IMR-90 (cell line): ENCODE data around the gene SPPL3. TPM values are rescaled to one million over a fixed set of nuclear protein-coding genes. Genes with fewer than 3 reads are reported as not detected.

ENCODE experiments used
- ATAC-seq: fragments of 200-7000 bp; cut with Tn5 transposase; 2 replicates; pipeline ENCODE4 v1.9.1; 2020; ENCODE audit warnings: low read depth, mild to moderate bottlenecking, moderate library complexity
- BruUV-seq: library from RNA; stranded (reverse); fragments of 400-500 nt; replicated peaks from 2 replicates; lab custom pipeline; 2021; lab: Mats Ljungman, UMichigan
- CTCF ChIA-PET: fragments of 300-600 bp; formaldehyde crosslinking; extraction: SDS; loops from one replicate; lab custom pipeline; 2021; ENCODE audit warnings: antibody characterized with exemption; lab: Yijun Ruan, JAX
- POLR2A ChIA-PET: fragments of 300-600 bp; sonication (Branson Sonifier 250); formaldehyde crosslinking; loops from one replicate; lab custom pipeline; 2022; ENCODE audit warnings: antibody characterized with exemption; ENCODE audit not compliant: unreplicated experiment; lab: Charles Lee
- DNase-seq: peaks from one replicate; pipeline ENCODE4 v3.0.0; 2013
- H2AFZ ChIP-seq: replicated peaks from 2 replicates; pipeline ENCODE3; 2013; ENCODE audit warnings: low read length, mild to moderate bottlenecking; ENCODE audit not compliant: poor library complexity
- H2AK5ac ChIP-seq: 2 replicates; pipeline ENCODE4 v1.6.1; 2013; ENCODE audit warnings: low read depth, low read length, inconsistent platforms
- H2AK9ac ChIP-seq: replicated peaks from 2 replicates; pipeline ENCODE3; 2013; ENCODE audit warnings: mild to moderate bottlenecking, low read depth, low read length, moderate library complexity; ENCODE audit not compliant: poor library complexity
- H2BK120ac ChIP-seq: 2 replicates; pipeline ENCODE4 v1.6.1; 2013; ENCODE audit warnings: low read depth, low read length, inconsistent platforms
- H2BK15ac ChIP-seq: 3 replicates; pipeline ENCODE4 v1.6.1; 2013; ENCODE audit warnings: low read depth, low read length, inconsistent platforms
- H2BK20ac ChIP-seq: 2 replicates; pipeline ENCODE4 v1.6.1; 2013; ENCODE audit warnings: low read depth, mild to moderate bottlenecking, inconsistent platforms, low read length, moderate library complexity
- H2BK5ac ChIP-seq: 2 replicates; pipeline ENCODE4 v1.6.1; 2013; ENCODE audit warnings: mild to moderate bottlenecking, low read depth, low read length, inconsistent platforms; ENCODE audit not compliant: poor library complexity, severe bottlenecking
- H3K14ac ChIP-seq: replicated peaks from 2 replicates; pipeline ENCODE4 v1.6.1; 2013; ENCODE audit warnings: low read depth, low read length, inconsistent platforms
- H3K18ac ChIP-seq: 2 replicates; pipeline ENCODE4 v1.6.1; 2013; ENCODE audit warnings: low read depth, low read length, control low read depth
- H3K23ac ChIP-seq: 2 replicates; pipeline ENCODE4 v1.6.1; 2013; ENCODE audit warnings: low read depth, low read length, inconsistent platforms
- H3K27ac ChIP-seq: 2 replicates; pipeline ENCODE4 v1.5.1; 2013; ENCODE audit warnings: mild to moderate bottlenecking, control low read depth, low read length; ENCODE audit not compliant: insufficient read depth
- H3K27me3 ChIP-seq: 2 replicates; pipeline ENCODE4 v1.6.1; 2013; ENCODE audit warnings: low read length; ENCODE audit not compliant: control insufficient read depth, insufficient read depth
- H3K36me3 ChIP-seq: 2 replicates; pipeline ENCODE4 v1.6.1; 2013; ENCODE audit warnings: low read length, mixed read lengths; ENCODE audit not compliant: control insufficient read depth, insufficient read depth
- H3K4ac ChIP-seq: 2 replicates; pipeline ENCODE4 v1.6.1; 2013; ENCODE audit warnings: low read depth, low read length, inconsistent platforms
- H3K4me1 ChIP-seq: 2 replicates; pipeline ENCODE4 v1.6.1; 2013; ENCODE audit warnings: low read length, mixed read lengths; ENCODE audit not compliant: control insufficient read depth, insufficient read depth
- H3K4me2 ChIP-seq: 2 replicates; pipeline ENCODE4 v1.6.1; 2013; ENCODE audit warnings: low read depth, mild to moderate bottlenecking, control low read depth, low read length, moderate library complexity
- H3K4me3 ChIP-seq: 2 replicates; pipeline ENCODE4 v1.5.1; 2013; ENCODE audit warnings: low read depth, mild to moderate bottlenecking, control low read depth, low read length, moderate library complexity; ENCODE audit not compliant: insufficient read depth
- H3K56ac ChIP-seq: 2 replicates; pipeline ENCODE4 v1.6.1; 2013; ENCODE audit warnings: low read length, inconsistent platforms; ENCODE audit not compliant: insufficient read depth; ENCODE audit errors: extremely low read depth
- H3K79me1 ChIP-seq, 2 experiments: 2 replicates each; pipeline ENCODE4 v1.6.1; 2013; ENCODE audit warnings: low read length in 2 of 2, inconsistent platforms in 1 of 2, low read depth in 1 of 2
- H3K9ac ChIP-seq: 2 replicates; pipeline ENCODE4 v1.6.1; 2013; ENCODE audit warnings: low read depth, low read length, control low read depth
- H3K9me1 ChIP-seq: 2 replicates; pipeline ENCODE4 v1.6.1; 2013; ENCODE audit warnings: low read length, inconsistent platforms; ENCODE audit not compliant: insufficient read depth
- H3K9me3 ChIP-seq: 2 replicates; pipeline ENCODE4 v1.6.1; 2013; ENCODE audit warnings: low read length; ENCODE audit not compliant: control insufficient read depth, insufficient read depth
- H4K20me1 ChIP-seq: 2 replicates; pipeline ENCODE4 v1.6.1; 2013; ENCODE audit warnings: low read length, inconsistent platforms; ENCODE audit not compliant: insufficient read depth
- H4K5ac ChIP-seq: 2 replicates; pipeline ENCODE4 v1.6.1; 2013; ENCODE audit warnings: mild to moderate bottlenecking, low read depth, low read length, control low read depth
- H4K8ac ChIP-seq, 2 experiments: 2 replicates each; pipeline ENCODE4 v1.6.1; 2013; ENCODE audit warnings: low read depth in 2 of 2, low read length in 2 of 2, control low read depth in 1 of 2, inconsistent platforms in 1 of 2
- H4K91ac ChIP-seq: 2 replicates; pipeline ENCODE4 v1.6.1; 2013; ENCODE audit warnings: low read depth, low read length, inconsistent platforms; ENCODE audit not compliant: insufficient read depth
- CEBPB ChIP-seq: IDR thresholded peaks from 2 replicates; pipeline ENCODE4 v1.6.1; 2012; ENCODE audit warnings: low read depth, low read length, improper control_type of control experiment
- CHD1 ChIP-seq: IDR thresholded peaks from 2 replicates; pipeline ENCODE4 v1.6.1; 2012; ENCODE audit warnings: low read depth, low read length, improper control_type of control experiment
- ELK1 ChIP-seq: fragments of 150-350 bp; IDR thresholded peaks from 2 replicates; pipeline ENCODE4 v1.6.1; 2016; ENCODE audit warnings: low read depth, mild to moderate bottlenecking, low read length, moderate library complexity, borderline replicate concordance
- MAZ ChIP-seq: IDR thresholded peaks from 2 replicates; pipeline ENCODE4 v1.6.1; 2012; ENCODE audit warnings: low read depth, mild to moderate bottlenecking, low read length, improper control_type of control experiment, moderate library complexity, borderline replicate concordance
- RFX5 ChIP-seq: IDR thresholded peaks from 2 replicates; pipeline ENCODE4 v1.8.0; 2012; ENCODE audit warnings: low read depth, mild to moderate bottlenecking, low read length, moderate library complexity
- SMC3 ChIP-seq: fragments of 150-350 bp; IDR thresholded peaks from 2 replicates; pipeline ENCODE4 v1.6.1; 2016; ENCODE audit warnings: low read depth, mild to moderate bottlenecking, antibody characterized with exemption, low read length, moderate library complexity
- WGBS, 2 experiments: methylation state at CpG; one replicate each; pipeline versions ENCODE4 v1.1.5 to v1.1.7; 2013; ENCODE audit warnings: missing lambda C conversion rate in 2 of 2; ENCODE audit not compliant: insufficient read length in 1 of 2; ENCODE audit errors: extremely low coverage in 2 of 2; 5-methylcytosine and 5-hydroxymethylcytosine counted together
- dilution Hi-C: fragments of 300-500 bp; cut with HindIII; formaldehyde crosslinking; loops from one replicate; pipeline ENCODE4 v1.14.3; 2018; ENCODE audit warnings: low sequenced_read_pairs; ENCODE audit not compliant: unreplicated experiment
- in situ Hi-C: fragments of 300-500 bp; cut with MboI; formaldehyde crosslinking; loops from 3 replicates; pipeline ENCODE4 v1.14.3; 2019; ENCODE audit warnings: low sequenced_read_pairs, inconsistent platforms, mixed read lengths
- intact Hi-C: fragments of 100-400 bp; cut with micrococcal nuclease; formaldehyde crosslinking; loops from 2 replicates; pipeline ENCODE4 v1.10.0; 2022
- polyA plus RNA-seq, 3 experiments: library from polyadenylated mRNA; depleted of rRNA; stranded (reverse); fragments of >200 nt; gene quantifications; 2 replicates each; pipeline ENCODE4 v1.2.3, GENCODE V29; 2012; ENCODE audit warnings: low replicate concordance in 1 of 3
- total RNA-seq: library from RNA; depleted of rRNA; stranded (reverse); fragments of >200 nt; gene quantifications from 2 replicates; pipeline ENCODE4 v1.2.3, GENCODE V29; 2012

SPPL3 gene
- total and polyA plus RNA-seq, 2 of the 4 experiments (the other 2 are of a cell fraction): 1.6 to 18.0 TPM

- Histone ChIP-seq H2AK9ac (no peak overlapping the region), H3K4me3 (no peak overlapping the region), H3K9me1 (peaks cover 10% of the 10 kb centered on the region), H2BK15ac (no peak overlapping the region), H2AK5ac (no peak overlapping the region), H3K14ac (no peak overlapping the region), H3K23ac (no peak overlapping the region), H4K5ac (no peak overlapping the region), H3K9ac (no peak overlapping the region), H4K91ac (no peak overlapping the region), H3K27me3 (no peaks in the 10 kb centered on the region), H3K56ac (no peak overlapping the region), H3K4me2 (no peak overlapping the region), H3K18ac (no peak overlapping the region), H2BK5ac (no peak overlapping the region), H4K20me1 (no peaks in the 10 kb centered on the region; the same call in 1 of the 2 replicates), H2AFZ (no peak overlapping the region), H2BK20ac (no peak overlapping the region), H4K8ac (no peak overlapping the region), H3K27ac (no peak overlapping the region), H3K4me1 (peaks cover 9% of the 10 kb centered on the region; the same call in 1 of the 2 replicates), H3K4ac (no peak overlapping the region), H3K36me3 (peaks cover 51% of the 10 kb centered on the region), H3K79me1 (peaks cover 21 to 42% of the 10 kb centered on the region in 2 experiments), H3K9me3 (no peaks in the 10 kb centered on the region), H2BK120ac (no peak overlapping the region)
- no peak for ATAC-seq
- POLR2A ChIA-PET: no interaction called here
- no CpG with 5 or more reads among the region's 9 CpGs for WGBS, 2 experiments
- no peak for DNase-seq
- no TSS peak for BruUV-seq
- TF ChIP-seq CHD1: no peak
- no peak for TF ChIP-seq RFX5
- TF ChIP-seq ELK1: no peak
- TF ChIP-seq MAZ: no peak
- no peak for TF ChIP-seq CEBPB
- TF ChIP-seq SMC3: no peak
- in situ Hi-C loops: no loop called here
- CTCF ChIA-PET: no interaction called here
- intact Hi-C loops: no loop called here
- dilution Hi-C loops: no loop called here
These were observed 186.1 kb downstream of the SPPL3 start for GRCh38 chr12:120718055-120718454.
